ENCODE data around the gene FGD5. TPM values are rescaled to one million over a fixed set of nuclear protein-coding genes. Genes with fewer than 3 reads are reported as not detected.

FGD5 gene
- polyA plus RNA-seq, 1 donor (not counting 4 experiments of a cell fraction or from before 2014, with no cell fraction given), result not detected

GRCh38 chr3:14905055-14905657, 86.4 kb downstream of the FGD5 start:
- Histone ChIP-seq H3K9me1 (ENCODE audit: control insufficient read depth, extremely low read depth, insufficient read depth, low read length) (no peaks in the 10 kb centered on the region), H2AFZ (ENCODE audit: control insufficient read depth, low read length) (no peak overlapping the region), H3K4me3 (ENCODE audit: control insufficient read depth in 2 of 3, extremely low read depth in 1 of 3, insufficient read depth in 2 of 3, low read depth in 1 of 3, low read length in 3 of 3) (no peak overlapping the region), H3K27me3 (ENCODE audit: control insufficient read depth, extremely low read depth, insufficient read depth, low read length) (peaks cover 10% of the 10 kb centered on the region), H3K27ac (ENCODE audit: control insufficient read depth, insufficient read depth, low read length) (no peak overlapping the region), H4K20me1 (ENCODE audit: control insufficient read depth, extremely low read depth, insufficient read depth, low read length) (no peaks in the 10 kb centered on the region), H3K4me1 (ENCODE audit: control insufficient read depth, extremely low read depth, insufficient read depth, low read length) (no peaks in the 10 kb centered on the region), H3K4me2 (ENCODE audit: control insufficient read depth, extremely low read depth, insufficient read depth, low read depth, low read length) (no peak overlapping the region), H3K79me2 (ENCODE audit: control insufficient read depth, insufficient read depth, low read length) (no peaks in the 10 kb centered on the region), H3K9ac (ENCODE audit: control insufficient read depth, extremely low read depth, insufficient read depth, low read length) (no peak overlapping the region), H3K9me3 (ENCODE audit: control insufficient read depth, low read depth, low read length) (no peaks in the 10 kb centered on the region), H3K36me3 (ENCODE audit: control insufficient read depth in 2 of 2, extremely low read depth in 1 of 2, insufficient read depth in 2 of 2, low read length in 2 of 2) (no peaks in the 10 kb centered on the region)
- no peak for DNase-seq (ENCODE audit: low read depth, low spot score)
- TF ChIP-seq CTCF (optimal IDR thresholded peaks at IDR 0.05 in 1 of 3, IDR thresholded peaks at IDR 0.05 in 1 of 3, conservative IDR thresholded peaks at IDR 0.05 in 1 of 3; ENCODE audit: extremely low read depth in 1 of 3, insufficient read depth in 2 of 3, low read length in 3 of 3), result no peak
- TF ChIP-seq EZH2 (IDR thresholded peaks at IDR 0.05; ENCODE audit: low read length), result no peak
- no peak for FAIRE-seq
- dilution Hi-C loops (cut with MboI; ENCODE audit: extremely low pct_ligation_motif_present, low sequenced_read_pairs), result no loop called here

GRCh38 chr3:14906355-14906971, 87.7 kb downstream of the FGD5 start:
- Histone ChIP-seq H3K9me3 (ENCODE audit: control insufficient read depth, low read depth, low read length) (no peaks in the 10 kb centered on the region), H3K9me1 (ENCODE audit: control insufficient read depth, extremely low read depth, insufficient read depth, low read length) (no peaks in the 10 kb centered on the region), H3K4me1 (ENCODE audit: control insufficient read depth, extremely low read depth, insufficient read depth, low read length) (no peaks in the 10 kb centered on the region), H3K4me3 (ENCODE audit: control insufficient read depth in 2 of 3, extremely low read depth in 1 of 3, insufficient read depth in 2 of 3, low read depth in 1 of 3, low read length in 3 of 3) (no peak overlapping the region), H2AFZ (ENCODE audit: control insufficient read depth, low read length) (no peak overlapping the region), H3K36me3 (ENCODE audit: control insufficient read depth in 2 of 2, extremely low read depth in 1 of 2, insufficient read depth in 2 of 2, low read length in 2 of 2) (no peaks in the 10 kb centered on the region), H3K9ac (ENCODE audit: control insufficient read depth, extremely low read depth, insufficient read depth, low read length) (no peak overlapping the region), H3K27me3 (ENCODE audit: control insufficient read depth, extremely low read depth, insufficient read depth, low read length) (peaks cover 17% of the 10 kb centered on the region), H4K20me1 (ENCODE audit: control insufficient read depth, extremely low read depth, insufficient read depth, low read length) (no peaks in the 10 kb centered on the region), H3K79me2 (ENCODE audit: control insufficient read depth, insufficient read depth, low read length) (no peaks in the 10 kb centered on the region), H3K27ac (ENCODE audit: control insufficient read depth, insufficient read depth, low read length) (no peak overlapping the region), H3K4me2 (ENCODE audit: control insufficient read depth, extremely low read depth, insufficient read depth, low read depth, low read length) (no peak overlapping the region)
- DNase-seq (ENCODE audit: low read depth, low spot score) (no peak), FAIRE-seq (no peak)
- TF ChIP-seq CTCF (optimal IDR thresholded peaks at IDR 0.05 in 1 of 3, IDR thresholded peaks at IDR 0.05 in 1 of 3, conservative IDR thresholded peaks at IDR 0.05 in 1 of 3; ENCODE audit: extremely low read depth in 1 of 3, insufficient read depth in 2 of 3, low read length in 3 of 3), result no peak
- no peak for TF ChIP-seq EZH2 (IDR thresholded peaks at IDR 0.05; ENCODE audit: low read length)
- dilution Hi-C loops (cut with MboI; ENCODE audit: extremely low pct_ligation_motif_present, low sequenced_read_pairs), result no loop called here

Measured in keratinocyte (primary cell).